ENCODE results near the gene MLEC. TPM values are rescaled to one million over a fixed set of nuclear protein-coding genes. Genes with fewer than 3 reads are reported as not detected.

Gene MLEC
- total RNA-seq, 3 donors from 2014 or later (not counting 1 experiment from before 2014, with no cell fraction given) = 47.4 to 52.8 (median 49.6) TPM

GRCh38 chr12:120725151-120725658, 38.3 kb downstream of the MLEC start:
- WGBS (ENCODE audit: insufficient coverage) = 48% methylated on average over 14 of the region's 14 CpGs
- H3K9me3 Mint-ChIP-seq = no peaks in the 10 kb centered on the region
- no peaks in the 10 kb centered on the region for H3K36me3 Mint-ChIP-seq
- no peak for ATAC-seq
- peaks cover 22% of the 10 kb centered on the region for H3K36me3 ChIP-seq (ENCODE audit: control insufficient read depth, insufficient read depth, low read length)
- H3K27ac Mint-ChIP-seq = peak overlapping the region in 1 of 2 donors; percentile 88
- peaks cover 15% of the 10 kb centered on the region for H3K4me1 ChIP-seq (ENCODE audit: control insufficient read depth, insufficient read depth, low read length)
- DNase-seq = no peak
- intact Hi-C loops (cut with micrococcal nuclease) = loop anchor here (1.0 to 5.0 kb wide), 2 partner anchors 39 to 143 kb away; partner anchors contain the start of gene POP5
- no peaks in the 10 kb centered on the region for H3K9me3 ChIP-seq (ENCODE audit: control insufficient read depth, insufficient read depth, low read length)
- H3K4me3 Mint-ChIP-seq = peak overlapping the region; percentile 91
- H3K4me3 ChIP-seq (ENCODE audit: low read length) = peak overlapping the region; percentile 52
- TF ChIP-seq CTCF (IDR thresholded peaks at IDR 0.05) = no peak
- peaks cover 16 to 26% of the 10 kb centered on the region in 2 donors for H3K4me1 Mint-ChIP-seq
- no peaks in the 10 kb centered on the region for H3K27me3 Mint-ChIP-seq (ENCODE audit: low read depth in 2 of 2)
- H3K27me3 ChIP-seq (ENCODE audit: control insufficient read depth, insufficient read depth, low read length) = no peaks in the 10 kb centered on the region
- H3K27ac ChIP-seq (ENCODE audit: low read length) = peak overlapping the region; percentile 30

- WGBS (ENCODE audit: insufficient coverage) = 8% methylated on average over 66 of the region's 66 CpGs
Observed at GRCh38 chr12:120725659-120726509, 38.9 kb downstream of the MLEC start, which contains the start of gene ACADS. ACADS (plus strand) TSS chr12:120725826; CDS start chr12:120725886, 60 bp downstream.

GRCh38 chr12:120726510-120726793, 39.5 kb downstream of the MLEC start:
- DNase-seq (no peak), ATAC-seq (no peak)
- Histone ChIP-seq H3K4me1 (ENCODE audit: control insufficient read depth, insufficient read depth, low read length) (peaks cover 15% of the 10 kb centered on the region), H3K9me3 (ENCODE audit: control insufficient read depth, insufficient read depth, low read length) (no peaks in the 10 kb centered on the region), H3K4me3 (ENCODE audit: low read length) (no peak overlapping the region), H3K27me3 (ENCODE audit: control insufficient read depth, insufficient read depth, low read length) (no peaks in the 10 kb centered on the region), H3K36me3 (ENCODE audit: control insufficient read depth, insufficient read depth, low read length) (peaks cover 15% of the 10 kb centered on the region), H3K27ac (ENCODE audit: low read length) (no peak overlapping the region)
- TF ChIP-seq CTCF (IDR thresholded peaks at IDR 0.05) = no peak
- intact Hi-C loops (cut with micrococcal nuclease) = loop anchor here (5.0 kb wide), 1 partner anchor 144 kb away; the partner anchor contains the start of gene POP5
- Mint-ChIP-seq H3K27ac (peak overlapping the region; percentile 51 to 88), H3K9me3 (no peaks in the 10 kb centered on the region), H3K4me1 (peaks cover 16 to 28% of the 10 kb centered on the region in 2 donors), H3K36me3 (no peaks in the 10 kb centered on the region), H3K27me3 (ENCODE audit: low read depth in 2 of 2) (no peaks in the 10 kb centered on the region), H3K4me3 (peak overlapping the region; percentile 91)
- 95% methylated on average over 9 of the region's 9 CpGs for WGBS (ENCODE audit: insufficient coverage)

More at GRCh38 chr12:120725659-120726509, 38.9 kb downstream of the MLEC start, which contains the start of gene ACADS:
- no peaks in the 10 kb centered on the region for H3K27me3 ChIP-seq (ENCODE audit: control insufficient read depth, insufficient read depth, low read length)
- Mint-ChIP-seq H3K4me3 (peak within 1 kb of the TSS; percentile 91), H3K36me3 (no peaks in the 10 kb centered on the region), H3K27ac (peak within 1 kb of the TSS; percentile 51 to 88), H3K27me3 (ENCODE audit: low read depth in 2 of 2) (no peaks in the 10 kb centered on the region), H3K4me1 (peaks cover 16 to 28% of the 10 kb centered on the region in 2 donors), H3K9me3 (no peaks in the 10 kb centered on the region)
- peaks cover 15% of the 10 kb centered on the region for H3K4me1 ChIP-seq (ENCODE audit: control insufficient read depth, insufficient read depth, low read length)
- peak; percentile 99 to 100 (median 100) for ATAC-seq
- peak; percentile 91 to 94 for DNase-seq
- intact Hi-C loops (cut with micrococcal nuclease) = loop anchor here (1.0 to 5.0 kb wide), 2 partner anchors 40 to 144 kb away; partner anchors contain the start of gene POP5
- H3K9me3 ChIP-seq (ENCODE audit: control insufficient read depth, insufficient read depth, low read length) = no peaks in the 10 kb centered on the region
- peaks cover 19% of the 10 kb centered on the region for H3K36me3 ChIP-seq (ENCODE audit: control insufficient read depth, insufficient read depth, low read length)
- peak within 1 kb of the TSS; percentile 52 for H3K4me3 ChIP-seq (ENCODE audit: low read length)
- peak within 1 kb of the TSS; percentile 30 for H3K27ac ChIP-seq (ENCODE audit: low read length)
- TF ChIP-seq CTCF (IDR thresholded peaks at IDR 0.05) = no peak

Data from natural killer cell (primary cell).